H9 (cell line): Measurements from ENCODE around the gene ANKRD12. TPM values are rescaled to one million over a fixed set of nuclear protein-coding genes. Genes with fewer than 3 reads are reported as not detected.

Experiments used
- DNase-seq: peaks from one replicate; pipeline ENCODE4 v3.0.0-alpha.2; 2017
- H2AFZ ChIP-seq: one replicate; pipeline ENCODE4 v1.6.1; 2013; ENCODE audit warnings: mild to moderate bottlenecking, low read length, control low read depth, moderate library complexity
- H2AK5ac ChIP-seq: 2 replicates; pipeline ENCODE4 v1.6.1; 2013; ENCODE audit warnings: low read length, control low read depth, mixed read lengths; ENCODE audit not compliant: insufficient read length
- H2BK120ac ChIP-seq: one replicate; pipeline ENCODE4 v1.6.1; 2013; ENCODE audit warnings: low read depth, mild to moderate bottlenecking, low read length, control low read depth, inconsistent platforms; ENCODE audit not compliant: poor library complexity, severe bottlenecking
- H2BK12ac ChIP-seq: 2 replicates; pipeline ENCODE4 v1.6.1; 2013; ENCODE audit warnings: low read length, control low read depth, mixed read lengths, low read depth; ENCODE audit not compliant: insufficient read length
- H2BK15ac ChIP-seq: 2 replicates; pipeline ENCODE4 v1.6.1; 2013; ENCODE audit warnings: low read depth, low read length, control low read depth
- H2BK20ac ChIP-seq: one replicate; pipeline ENCODE4 v1.6.1; 2013; ENCODE audit warnings: low read depth, mild to moderate bottlenecking, low read length, control low read depth, inconsistent platforms; ENCODE audit not compliant: poor library complexity, severe bottlenecking
- H2BK5ac ChIP-seq: 2 replicates; pipeline ENCODE4 v1.6.1; 2013; ENCODE audit warnings: low read length, control low read depth, mixed read lengths; ENCODE audit not compliant: insufficient read length
- H3K14ac ChIP-seq: 2 replicates; pipeline ENCODE4 v1.6.1; 2013; ENCODE audit warnings: low read length, control low read depth; ENCODE audit not compliant: insufficient read depth
- H3K18ac ChIP-seq: 2 replicates; pipeline ENCODE4 v1.6.1; 2013; ENCODE audit warnings: low read depth, mild to moderate bottlenecking, mixed read lengths, low read length, control low read depth; ENCODE audit not compliant: insufficient read length
- H3K23ac ChIP-seq: 2 replicates; pipeline ENCODE4 v1.6.1; 2013; ENCODE audit warnings: low read length, control low read depth, mixed read lengths, low read depth; ENCODE audit not compliant: insufficient read length
- H3K23me2 ChIP-seq: 2 replicates; pipeline ENCODE4 v1.6.1; 2013; ENCODE audit warnings: low read depth, mild to moderate bottlenecking, mixed read lengths, low read length, control low read depth; ENCODE audit not compliant: insufficient read length, poor library complexity, severe bottlenecking
- H3K27ac ChIP-seq: 2 replicates; pipeline ENCODE4 v1.5.1; 2013; ENCODE audit warnings: low read length, control low read depth, mixed read lengths, low read depth; ENCODE audit not compliant: insufficient read length
- H3K27me3 ChIP-seq: 2 replicates; pipeline ENCODE4 v1.6.1; 2013; ENCODE audit warnings: low read length, control low read depth, inconsistent platforms; ENCODE audit not compliant: insufficient read depth
- H3K4ac ChIP-seq: 2 replicates; pipeline ENCODE4 v1.6.1; 2013; ENCODE audit warnings: low read depth, mild to moderate bottlenecking, control low read depth, inconsistent platforms, low read length, moderate library complexity
- H3K4me1 ChIP-seq: 2 replicates; pipeline ENCODE4 v1.6.1; 2013; ENCODE audit warnings: low read length, control low read depth, inconsistent platforms; ENCODE audit not compliant: insufficient read depth
- H3K4me2 ChIP-seq: 2 replicates; pipeline ENCODE4 v1.6.1; 2013; ENCODE audit warnings: low read length, control low read depth, mixed read lengths; ENCODE audit not compliant: insufficient read length, insufficient read depth
- H3K56ac ChIP-seq: 2 replicates; pipeline ENCODE4 v1.6.1; 2013; ENCODE audit warnings: low read depth, mild to moderate bottlenecking, mixed read lengths, low read length, control low read depth; ENCODE audit not compliant: insufficient read length
- H3K79me1 ChIP-seq: 2 replicates; pipeline ENCODE4 v1.6.1; 2013; ENCODE audit warnings: low read depth, mild to moderate bottlenecking, moderate library complexity, low read length, control low read depth, inconsistent platforms; ENCODE audit not compliant: insufficient read depth, poor library complexity, severe bottlenecking
- H3K79me2 ChIP-seq: 2 replicates; pipeline ENCODE4 v1.6.1; 2013; ENCODE audit warnings: low read length, control low read depth, inconsistent platforms; ENCODE audit not compliant: insufficient read depth
- H3K9ac ChIP-seq: 2 replicates; pipeline ENCODE4 v1.6.1; 2013; ENCODE audit warnings: low read length, control low read depth, mixed read lengths; ENCODE audit not compliant: insufficient read length; ENCODE audit errors: extremely low read depth
- H3K9me3 ChIP-seq: one replicate; pipeline ENCODE4 v1.6.1; 2013; ENCODE audit warnings: low read depth, low read length, inconsistent platforms; ENCODE audit not compliant: control insufficient read depth
- H3T11ph ChIP-seq: one replicate; pipeline ENCODE4 v1.6.1; 2013; ENCODE audit warnings: mild to moderate bottlenecking, low read length, control low read depth, inconsistent platforms
- H4K20me1 ChIP-seq: one replicate; pipeline ENCODE4 v1.6.1; 2013; ENCODE audit not compliant: control insufficient read depth, insufficient read length, insufficient read depth
- H4K5ac ChIP-seq: 2 replicates; pipeline ENCODE4 v1.6.1; 2013; ENCODE audit warnings: low read depth, mild to moderate bottlenecking, mixed read lengths, low read length, control low read depth; ENCODE audit not compliant: insufficient read length
- H4K8ac ChIP-seq: replicated peaks from 2 replicates; pipeline ENCODE4 v1.6.1; 2013; ENCODE audit warnings: low read length, control low read depth, mixed read lengths, low read depth; ENCODE audit not compliant: insufficient read length
- H4K91ac ChIP-seq: 2 replicates; pipeline ENCODE4 v1.6.1; 2013; ENCODE audit warnings: low read depth, mild to moderate bottlenecking, moderate library complexity, mixed read lengths, low read length, control low read depth; ENCODE audit not compliant: insufficient read length
- H3K27ac Mint-ChIP-seq, 3 experiments: 2 replicates in 2 of 3; 3 replicates in 1 of 3; pipeline ENCODE4 v1.8.0; 2020 to 2021; ENCODE audit warnings: mixed read lengths in 3 of 3, mild to moderate bottlenecking in 1 of 3, moderate library complexity in 1 of 3
- H3K27me3 Mint-ChIP-seq: 2 replicates; pipeline ENCODE4 v1.8.0; 2021; ENCODE audit warnings: low read depth, mild to moderate bottlenecking, moderate library complexity, mixed read lengths
- H3K36me3 Mint-ChIP-seq, 3 experiments: 2 replicates in 2 of 3; 3 replicates in 1 of 3; pipeline ENCODE4 v1.8.0; 2020 to 2021; ENCODE audit warnings: low read depth in 3 of 3, mixed read lengths in 3 of 3; ENCODE audit not compliant: insufficient read depth in 1 of 3
- H3K4me1 Mint-ChIP-seq, 2 experiments: 2 replicates each; pipeline ENCODE4 v1.8.0; 2020; ENCODE audit warnings: mixed read lengths in 2 of 2
- H3K4me3 Mint-ChIP-seq, 2 experiments: 2 replicates in 1 of 2; 3 replicates in 1 of 2; pipeline ENCODE4 v1.8.0; 2020 to 2021; ENCODE audit warnings: mild to moderate bottlenecking in 2 of 2, mixed read lengths in 2 of 2, moderate library complexity in 1 of 2
- H3K9me3 Mint-ChIP-seq, 2 experiments: 2 replicates in 1 of 2; 3 replicates in 1 of 2; pipeline ENCODE4 v1.8.0; 2020; ENCODE audit warnings: mild to moderate bottlenecking in 2 of 2, mixed read lengths in 2 of 2, moderate library complexity in 1 of 2
- whole genome bisulfite sequencing: extraction: QIAGEN DNeasy Blood & Tissue Kit; methylation state at CpG from one replicate; pipeline ENCODE4 v1.1.7; 2013; ENCODE audit warnings: missing lambda C conversion rate, low lambda C conversion rate, mixed read lengths; ENCODE audit not compliant: insufficient read length; ENCODE audit errors: extremely low coverage; 5-methylcytosine and 5-hydroxymethylcytosine counted together
- total RNA-seq: library from RNA; stranded (reverse); gene quantifications from 2 replicates; pipeline ENCODE4 v1.2.1, GENCODE V29; 2021
- TF ChIP-seq, protein P1 (sequence below): fragments of 200-600 bp; sonication (generic); conservative IDR thresholded peaks from 3 replicates; pipeline ENCODE4 v1.8.0; 2021; ENCODE audit warnings: antibody characterized with exemption, mild to moderate bottlenecking

The ANKRD12 gene
- total RNA-seq, 1 experiment from 2014 or later = 38.9 TPM

DNA sequence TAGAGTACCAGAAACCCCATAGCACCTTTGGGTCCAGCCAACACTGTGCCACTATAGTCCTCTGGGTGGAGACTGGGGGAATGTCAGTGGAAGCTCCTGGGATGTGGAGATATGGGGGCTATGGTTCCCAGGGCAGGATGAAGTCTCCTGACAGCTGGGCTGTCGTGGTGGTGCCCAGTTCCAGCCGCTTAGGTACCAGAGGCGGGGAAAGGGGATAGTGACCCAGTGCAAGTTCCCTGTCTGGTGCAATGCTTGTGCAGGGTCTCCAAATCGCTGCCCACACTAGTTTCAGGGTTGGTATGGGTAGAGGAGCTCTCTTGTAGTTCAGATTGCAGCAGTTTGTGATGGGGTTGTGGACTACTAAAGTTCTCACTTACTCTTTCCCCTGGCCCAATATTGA, 97.9 kb downstream of the ANKRD12 start:
- H2BK20ac ChIP-seq = no peak overlapping the region
- H3K23me2 ChIP-seq = no peaks in the 10 kb centered on the region
- H2BK12ac ChIP-seq = no peak overlapping the region

More for the DNA sequence above, 97.9 kb downstream of the ANKRD12 start:
- no peak overlapping the region for H3K4me2 ChIP-seq
- H3K56ac ChIP-seq = no peak overlapping the region
- H2BK5ac ChIP-seq = no peak overlapping the region
- H2BK15ac ChIP-seq = no peak overlapping the region
- no peaks in the 10 kb centered on the region for H3K4me1 ChIP-seq
- no peak overlapping the region for H2BK120ac ChIP-seq
- H3K27ac ChIP-seq = no peak overlapping the region
- Mint-ChIP-seq H3K9me3 (peaks cover 22% of the 10 kb centered on the region in 2 experiments), H3K27me3 (no peaks in the 10 kb centered on the region; the same call in 1 of the 2 replicates), H3K4me3 (no peak overlapping the region), H3K27ac (no peak overlapping the region), H3K36me3 (peaks cover 22 to 38% (median 30%) of the 10 kb centered on the region in 3 experiments), H3K4me1 (no peaks in the 10 kb centered on the region)
- TF ChIP-seq, protein P1, sequence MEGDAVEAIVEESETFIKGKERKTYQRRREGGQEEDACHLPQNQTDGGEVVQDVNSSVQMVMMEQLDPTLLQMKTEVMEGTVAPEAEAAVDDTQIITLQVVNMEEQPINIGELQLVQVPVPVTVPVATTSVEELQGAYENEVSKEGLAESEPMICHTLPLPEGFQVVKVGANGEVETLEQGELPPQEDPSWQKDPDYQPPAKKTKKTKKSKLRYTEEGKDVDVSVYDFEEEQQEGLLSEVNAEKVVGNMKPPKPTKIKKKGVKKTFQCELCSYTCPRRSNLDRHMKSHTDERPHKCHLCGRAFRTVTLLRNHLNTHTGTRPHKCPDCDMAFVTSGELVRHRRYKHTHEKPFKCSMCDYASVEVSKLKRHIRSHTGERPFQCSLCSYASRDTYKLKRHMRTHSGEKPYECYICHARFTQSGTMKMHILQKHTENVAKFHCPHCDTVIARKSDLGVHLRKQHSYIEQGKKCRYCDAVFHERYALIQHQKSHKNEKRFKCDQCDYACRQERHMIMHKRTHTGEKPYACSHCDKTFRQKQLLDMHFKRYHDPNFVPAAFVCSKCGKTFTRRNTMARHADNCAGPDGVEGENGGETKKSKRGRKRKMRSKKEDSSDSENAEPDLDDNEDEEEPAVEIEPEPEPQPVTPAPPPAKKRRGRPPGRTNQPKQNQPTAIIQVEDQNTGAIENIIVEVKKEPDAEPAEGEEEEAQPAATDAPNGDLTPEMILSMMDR = no peak
- no peak overlapping the region for H3K4ac ChIP-seq
- H4K8ac ChIP-seq = no peak overlapping the region
- no peak overlapping the region for H4K91ac ChIP-seq
- no peak for DNase-seq
- H3K9me3 ChIP-seq = no peaks in the 10 kb centered on the region
- H3K27me3 ChIP-seq = no peaks in the 10 kb centered on the region
- no peak overlapping the region for H3K23ac ChIP-seq
- no peak overlapping the region for H3K9ac ChIP-seq
- H3T11ph ChIP-seq = no peak overlapping the region
- H3K79me2 ChIP-seq = no peaks in the 10 kb centered on the region; the same call in 1 of the 2 replicates
- H3K14ac ChIP-seq = no peak overlapping the region
- no peaks in the 10 kb centered on the region for H3K79me1 ChIP-seq
- H4K5ac ChIP-seq = no peak overlapping the region
- H2AFZ ChIP-seq = no peak overlapping the region
- H3K18ac ChIP-seq = no peak overlapping the region
- H2AK5ac ChIP-seq = no peak overlapping the region
- WGBS = no CpG with 5 or more reads among the region's 4 CpGs
- H4K20me1 ChIP-seq = no peaks in the 10 kb centered on the region
